B cell (primary cell): ENCODE measurements around the gene PALLD. TPM values are rescaled to one million over a fixed set of nuclear protein-coding genes. Genes with fewer than 3 reads are reported as not detected.

ENCODE experiments used
- ATAC-seq: fragments of 200-7000 bp; cut with Tn5 transposase; one replicate; pipeline ENCODE4 v1.10.0; 2021; ENCODE audit warnings: low read depth, mild to moderate bottlenecking, moderate number of reproducible peaks, moderate library complexity
- CTCF ChIA-PET: fragments of 350-600 bp; sonication (Branson Sonifier 250); formaldehyde crosslinking; loops from one replicate; lab custom pipeline; 2021; ENCODE audit warnings: antibody characterized with exemption, inconsistent platforms; lab: Charles Lee
- POLR2A ChIA-PET: fragments of 350-600 bp; sonication (Branson Sonifier 250); formaldehyde crosslinking; loops from one replicate; lab custom pipeline; 2021; ENCODE audit warnings: antibody characterized with exemption; lab: Charles Lee
- DNase-seq: peaks from one replicate; pipeline ENCODE4 v3.0.0; 2013
- H2AFZ ChIP-seq: 2 replicates; pipeline ENCODE4 v1.6.1; 2012; ENCODE audit warnings: mild to moderate bottlenecking, low read depth, low read length; ENCODE audit not compliant: insufficient read depth, poor library complexity, severe bottlenecking
- H3K27ac ChIP-seq, 2 donors: 1 replicate in 1 of 2; 2 replicates in 1 of 2; pipeline ENCODE4 v1.5.1; 2012 to 2013; ENCODE audit warnings: low read length in 2 of 2, mild to moderate bottlenecking in 2 of 2, moderate library complexity in 1 of 2
- H3K27me3 ChIP-seq, 4 experiments: fragments of 200-600 bp in 1 of 4; sonication (generic) in 1 of 4; replicated peaks in 1 of 4; 1 replicate in 2 of 4; 2 replicates in 2 of 4; pipeline versions ENCODE4 v1.6.1 to v1.7.0; 2013 to 2016; ENCODE audit warnings: low read length in 3 of 4, mild to moderate bottlenecking in 2 of 4, mixed read lengths in 1 of 4, moderate library complexity in 1 of 4; ENCODE audit not compliant: insufficient read depth in 4 of 4, control insufficient read depth in 3 of 4; ENCODE audit errors: control extremely low read depth in 1 of 4
- H3K36me3 ChIP-seq, 2 experiments: replicated peaks in 1 of 2; 1 replicate in 1 of 2; 2 replicates in 1 of 2; pipeline versions ENCODE4 v1.6.1 to v1.7.1; 2013; ENCODE audit warnings: low read length in 1 of 2; ENCODE audit not compliant: insufficient read depth in 2 of 2, control insufficient read depth in 1 of 2; ENCODE audit errors: control extremely low read depth in 1 of 2, extremely low read depth in 1 of 2
- H3K4me1 ChIP-seq, 2 donors: fragments of 200-600 bp in 1 of 2; sonication (generic) in 1 of 2; 1 replicate in 1 of 2; 2 replicates in 1 of 2; pipeline versions ENCODE4 v1.5.1 to v1.6.1; 2013 to 2017; ENCODE audit warnings: low read length in 2 of 2; ENCODE audit not compliant: control insufficient read depth in 2 of 2, insufficient read depth in 2 of 2
- H3K4me2 ChIP-seq: replicated peaks from 2 replicates; pipeline ENCODE3; 2012; ENCODE audit warnings: mild to moderate bottlenecking, low read depth, low read length; ENCODE audit not compliant: poor library complexity, severe bottlenecking
- H3K4me3 ChIP-seq, 5 experiments: fragments of 200-600 bp in 1 of 5; sonication (generic) in 1 of 5; 1 replicate in 3 of 5; 2 replicates in 2 of 5; pipeline versions ENCODE4 v1.5.1 to v1.7.0; 2011 to 2016; ENCODE audit warnings: low read length in 4 of 5, mild to moderate bottlenecking in 4 of 5, low read depth in 2 of 5, control low read depth in 1 of 5, moderate library complexity in 1 of 5; ENCODE audit not compliant: insufficient read depth in 1 of 5; ENCODE audit errors: control extremely low read depth in 1 of 5, extremely low read depth in 1 of 5
- H3K79me2 ChIP-seq: fragments of 200-600 bp; sonication (generic); one replicate; pipeline ENCODE4 v1.6.0; 2016; ENCODE audit warnings: low read length; ENCODE audit not compliant: control insufficient read depth, insufficient read depth
- H3K9ac ChIP-seq: fragments of 200-600 bp; sonication (generic); 2 replicates; pipeline ENCODE4 v1.6.1; 2017; ENCODE audit warnings: mild to moderate bottlenecking, low read length, moderate library complexity
- H3K9me3 ChIP-seq, 3 donors: one replicate each; pipeline versions ENCODE4 v1.6.1 to v1.7.1; 2013; ENCODE audit warnings: low read length in 2 of 3; ENCODE audit not compliant: control insufficient read depth in 2 of 3, insufficient read depth in 1 of 3; ENCODE audit errors: control extremely low read depth in 1 of 3
- H4K20me1 ChIP-seq: 2 replicates; pipeline ENCODE4 v1.6.0; 2012; ENCODE audit warnings: mild to moderate bottlenecking, low read length; ENCODE audit not compliant: insufficient read depth, control insufficient read depth, poor library complexity, severe bottlenecking
- H3K27ac Mint-ChIP-seq: one replicate; pipeline ENCODE4 v1.8.0; 2021; ENCODE audit warnings: mixed read lengths
- H3K27me3 Mint-ChIP-seq: one replicate; pipeline ENCODE4 v1.8.0; 2021; ENCODE audit warnings: mixed read lengths
- H3K4me1 Mint-ChIP-seq: one replicate; pipeline ENCODE4 v1.8.0; 2021; ENCODE audit warnings: mixed read lengths
- H3K4me3 Mint-ChIP-seq: one replicate; pipeline ENCODE4 v1.8.0; 2021; ENCODE audit warnings: mixed read lengths
- H3K9me3 Mint-ChIP-seq: one replicate; pipeline ENCODE4 v1.8.0; 2022; ENCODE audit warnings: mixed read lengths; ENCODE audit not compliant: insufficient read depth
- CTCF ChIP-seq: fragments of 200-600 bp; IDR thresholded peaks from one replicate; pipeline ENCODE4 v1.8.0; 2022; ENCODE audit warnings: antibody characterized with exemption, mild to moderate bottlenecking
- EZH2 ChIP-seq: IDR thresholded peaks from 2 replicates; pipeline ENCODE4 v1.6.1; 2012; ENCODE audit warnings: borderline replicate concordance, low read depth, mild to moderate bottlenecking, moderate library complexity, low read length; ENCODE audit not compliant: insufficient read depth, poor library complexity, severe bottlenecking
- WGBS: methylation state at CpG from one replicate; pipeline ENCODE4 v1.1.5; 2013; ENCODE audit warnings: missing lambda C conversion rate; ENCODE audit not compliant: insufficient coverage; 5-methylcytosine and 5-hydroxymethylcytosine counted together
- intact Hi-C: fragments of 100-400 bp; cut with micrococcal nuclease; formaldehyde crosslinking; loops from one replicate; pipeline ENCODE4 v1.10.0; 2022
- polyA plus RNA-seq: library from polyadenylated mRNA; depleted of rRNA; stranded (reverse); fragments of >200 nt; gene quantifications from 2 replicates; pipeline ENCODE4 v1.2.3, GENCODE V29; 2012
- total RNA-seq, 2 donors: library from RNA; stranded (reverse); fragments of 120-200 nt in 1 of 2; gene quantifications; 1 replicate in 1 of 2; 2 replicates in 1 of 2; pipeline versions ENCODE4 v1.2.3 to v1.2.4, GENCODE V29; 2013 to 2022

PALLD gene
- total and polyA plus RNA-seq, 2 donors (not counting 1 experiment from before 2014, with no cell fraction given): 0.63 to 0.71 TPM

GRCh38 chr4:168881781-168882420 lies 385.0 kb downstream of the PALLD start:
- Histone ChIP-seq H3K79me2 (no peaks in the 10 kb centered on the region), H2AFZ (no peak overlapping the region), H3K4me3 (no peak overlapping the region), H3K4me1 (peaks cover 26 to 33% of the 10 kb centered on the region in 2 donors), H3K9ac (no peak overlapping the region), H3K9me3 (no peaks in the 10 kb centered on the region), H3K4me2 (no peak overlapping the region), H3K27me3 (peaks cover 0 to 7% (median 6%) of the 10 kb centered on the region in 4 experiments), H3K27ac (no peak overlapping the region), H3K36me3 (no peaks in the 10 kb centered on the region), H4K20me1 (no peaks in the 10 kb centered on the region)
- WGBS: 20% methylated on average over 1 of the region's 7 CpGs
- ChIA-PET POLR2A (no interaction called here), CTCF (no interaction called here)
- Mint-ChIP-seq H3K4me3 (no peak overlapping the region), H3K27me3 (peaks cover 9% of the 10 kb centered on the region), H3K9me3 (no peaks in the 10 kb centered on the region), H3K27ac (peak overlapping the region; percentile 50), H3K4me1 (peaks cover 31% of the 10 kb centered on the region)
- TF ChIP-seq CTCF (no peak), EZH2 (no peak)
- intact Hi-C loops: no loop called here
- DNase-seq (no peak), ATAC-seq (no peak)

GRCh38 chr4:168882650-168883233 lies 385.9 kb downstream of the PALLD start:
- intact Hi-C loops: no loop called here
- 96% methylated on average over 2 of the region's 9 CpGs for WGBS
- Histone ChIP-seq H4K20me1 (no peaks in the 10 kb centered on the region), H3K4me3 (no peak overlapping the region), H3K4me1 (peaks cover 21 to 28% of the 10 kb centered on the region in 2 donors), H3K36me3 (no peaks in the 10 kb centered on the region), H3K4me2 (no peak overlapping the region), H3K79me2 (no peaks in the 10 kb centered on the region), H2AFZ (no peak overlapping the region), H3K9ac (no peak overlapping the region), H3K9me3 (no peaks in the 10 kb centered on the region), H3K27ac (no peak overlapping the region), H3K27me3 (peaks cover 0 to 3% (median 1%) of the 10 kb centered on the region in 4 experiments)
- POLR2A ChIA-PET: no interaction called here
- peaks cover 28% of the 10 kb centered on the region for H3K4me1 Mint-ChIP-seq
- H3K27me3 Mint-ChIP-seq: peaks cover 7% of the 10 kb centered on the region
- no peaks in the 10 kb centered on the region for H3K9me3 Mint-ChIP-seq
- CTCF ChIA-PET: interaction anchor here (0.7 kb wide), 1 partner anchor 24 kb away, joined by 4 read pairs; no protein-coding TSS in a partner anchor
- no peak overlapping the region for H3K27ac Mint-ChIP-seq
- TF ChIP-seq CTCF: no peak
- no peak for TF ChIP-seq EZH2
- ATAC-seq (no peak), DNase-seq (no peak)
- no peak overlapping the region for H3K4me3 Mint-ChIP-seq
